HEK293 (cell line): ENCODE data around the gene FYB1.

Experiments
- CTCF ChIA-PET: fragments of 350-600 bp; formaldehyde crosslinking; extraction: SDS; loops from one replicate; lab custom pipeline; 2021; ENCODE audit warnings: antibody characterized with exemption; lab: Yijun Ruan, JAX
- POLR2A ChIA-PET: fragments of 300-600 bp; formaldehyde crosslinking; extraction: SDS; loops from one replicate; lab custom pipeline; 2020; ENCODE audit warnings: antibody characterized with exemption, inconsistent platforms; lab: Yijun Ruan, JAX
- H3K27ac ChIP-seq: fragments of 200-500 bp; sonication (Bioruptor generic); 2 replicates; pipeline ENCODE4 v1.5.1; 2014; ENCODE audit warnings: low read depth, low read length, control low read depth, inconsistent platforms; ENCODE audit errors: extremely low read depth
- H3K36me3 ChIP-seq, 2 experiments: fragments of 200-500 bp in 1 of 2; sonication (Bioruptor generic) in 1 of 2; 1 replicate in 1 of 2; 2 replicates in 1 of 2; pipeline ENCODE4 v1.5.1; 2014 to 2017; ENCODE audit warnings: inconsistent platforms in 2 of 2, low read length in 2 of 2; ENCODE audit not compliant: control insufficient read depth in 2 of 2, insufficient read depth in 1 of 2
- H3K4me1 ChIP-seq: fragments of 200-500 bp; sonication (Bioruptor generic); 2 replicates; pipeline ENCODE4 v1.5.1; 2014; ENCODE audit warnings: mild to moderate bottlenecking, low read length, inconsistent platforms; ENCODE audit not compliant: control insufficient read depth, insufficient read depth
- H3K4me3 ChIP-seq: 2 replicates; pipeline ENCODE4 v1.5.1; 2011; ENCODE audit warnings: low read depth, mild to moderate bottlenecking, control low read depth, low read length, moderate library complexity
- H3K9me3 ChIP-seq: fragments of 200-500 bp; sonication (Bioruptor generic); 2 replicates; pipeline ENCODE4 v1.5.1; 2014; ENCODE audit warnings: low read depth, low read length, inconsistent platforms; ENCODE audit not compliant: control insufficient read depth, insufficient read depth
- HOXD13 ChIP-seq: sonication (generic); formaldehyde crosslinking; IDR thresholded peaks from 2 replicates; pipeline ENCODE4 v1.8.0; 2022; ENCODE audit warnings: missing genetic modification reagents, borderline replicate concordance
- PRDM6 ChIP-seq: fragments of 450-650 bp; formaldehyde crosslinking; IDR thresholded peaks from 2 replicates; pipeline ENCODE4 v1.5.1; 2017; ENCODE audit warnings: missing biosample characterization, missing genetic modification characterization
- RBAK ChIP-seq: fragments of 450-650 bp; formaldehyde crosslinking; IDR thresholded peaks from 2 replicates; pipeline ENCODE4 v1.5.1; 2016; ENCODE audit warnings: missing biosample characterization, missing genetic modification characterization
- SCRT1 ChIP-seq: fragments of 450-650 bp; formaldehyde crosslinking; IDR thresholded peaks from 2 replicates; pipeline ENCODE4 v1.5.1; 2016; ENCODE audit warnings: missing biosample characterization, missing genetic modification characterization, borderline replicate concordance
- SP2 ChIP-seq: fragments of 450-650 bp; formaldehyde crosslinking; IDR thresholded peaks from 2 replicates; pipeline ENCODE4 v1.5.1; 2016; ENCODE audit warnings: missing biosample characterization, missing genetic modification characterization
- YY1 ChIP-seq: fragments of 450-650 bp; formaldehyde crosslinking; IDR thresholded peaks from 2 replicates; pipeline ENCODE4 v1.5.1; 2018; ENCODE audit warnings: missing biosample characterization, missing genetic modification characterization
- ZNF138 ChIP-seq: fragments of 450-650 bp; formaldehyde crosslinking; IDR thresholded peaks from 2 replicates; pipeline ENCODE4 v1.5.1; 2016; ENCODE audit warnings: missing biosample characterization, missing genetic modification characterization, borderline replicate concordance
- ZNF146 ChIP-seq: fragments of 450-650 bp; formaldehyde crosslinking; IDR thresholded peaks from 2 replicates; pipeline ENCODE4 v1.5.1; 2016; ENCODE audit warnings: missing biosample characterization, missing genetic modification characterization
- ZNF2 ChIP-seq: fragments of 450-650 bp; formaldehyde crosslinking; IDR thresholded peaks from 2 replicates; pipeline ENCODE4 v1.5.1; 2016; ENCODE audit warnings: missing biosample characterization, missing genetic modification characterization
- ZNF211 ChIP-seq: fragments of 450-650 bp; formaldehyde crosslinking; IDR thresholded peaks from 2 replicates; pipeline ENCODE4 v1.5.1; 2016; ENCODE audit warnings: low read depth, missing biosample characterization, missing genetic modification characterization
- ZNF23 ChIP-seq: fragments of 450-650 bp; formaldehyde crosslinking; IDR thresholded peaks from 2 replicates; pipeline ENCODE4 v1.5.1; 2016; ENCODE audit warnings: missing biosample characterization, missing genetic modification characterization, borderline replicate concordance
- ZNF266 ChIP-seq: fragments of 450-650 bp; formaldehyde crosslinking; IDR thresholded peaks from 2 replicates; pipeline ENCODE4 v1.5.1; 2016; ENCODE audit warnings: missing biosample characterization, missing genetic modification characterization, low read depth
- ZNF37A ChIP-seq: fragments of 450-650 bp; IDR thresholded peaks from 2 replicates; pipeline ENCODE4 v1.5.1; 2018; ENCODE audit warnings: missing biosample characterization, missing genetic modification characterization
- ZNF423 ChIP-seq: fragments of 450-650 bp; formaldehyde crosslinking; IDR thresholded peaks from 2 replicates; pipeline ENCODE4 v1.5.1; 2016; ENCODE audit warnings: missing biosample characterization, missing genetic modification characterization
- ZNF426 ChIP-seq: fragments of 450-650 bp; formaldehyde crosslinking; IDR thresholded peaks from 2 replicates; pipeline ENCODE4 v1.5.1; 2017; ENCODE audit warnings: missing biosample characterization, missing genetic modification characterization, mild to moderate bottlenecking, inconsistent platforms, moderate library complexity
- ZNF645 ChIP-seq: fragments of 450-650 bp; formaldehyde crosslinking; IDR thresholded peaks from 2 replicates; pipeline ENCODE4; 2016; ENCODE audit warnings: missing biosample characterization, missing genetic modification characterization
- ZNF692 ChIP-seq: fragments of 450-650 bp; formaldehyde crosslinking; IDR thresholded peaks from 2 replicates; pipeline ENCODE4 v1.5.1; 2016; ENCODE audit warnings: missing biosample characterization, missing genetic modification characterization
- ZNF701 ChIP-seq: fragments of 450-650 bp; formaldehyde crosslinking; IDR thresholded peaks from 2 replicates; pipeline ENCODE4 v1.5.1; 2016; ENCODE audit warnings: missing biosample characterization, missing genetic modification characterization
- ZNF707 ChIP-seq: fragments of 450-650 bp; formaldehyde crosslinking; IDR thresholded peaks from 2 replicates; pipeline ENCODE4 v1.5.1; 2016; ENCODE audit warnings: missing biosample characterization, missing genetic modification characterization
- ZNF837 ChIP-seq: fragments of 450-650 bp; formaldehyde crosslinking; IDR thresholded peaks from 2 replicates; pipeline ENCODE4 v1.5.1; 2016; ENCODE audit warnings: missing biosample characterization, missing genetic modification characterization
- ZSCAN4 ChIP-seq: fragments of 450-650 bp; formaldehyde crosslinking; IDR thresholded peaks from 2 replicates; pipeline ENCODE4 v1.5.1; 2017; ENCODE audit warnings: missing biosample characterization, missing genetic modification characterization
- ZSCAN5A ChIP-seq: fragments of 450-650 bp; formaldehyde crosslinking; IDR thresholded peaks from 2 replicates; pipeline ENCODE4 v1.5.1; 2016; ENCODE audit warnings: missing biosample characterization, missing genetic modification characterization
- TF ChIP-seq, protein P1 (sequence below): fragments of 450-650 bp; formaldehyde crosslinking; IDR thresholded peaks from 2 replicates; pipeline ENCODE4 v1.5.1; 2016; ENCODE audit warnings: missing biosample characterization, missing genetic modification characterization

FYB1 gene

DNA sequence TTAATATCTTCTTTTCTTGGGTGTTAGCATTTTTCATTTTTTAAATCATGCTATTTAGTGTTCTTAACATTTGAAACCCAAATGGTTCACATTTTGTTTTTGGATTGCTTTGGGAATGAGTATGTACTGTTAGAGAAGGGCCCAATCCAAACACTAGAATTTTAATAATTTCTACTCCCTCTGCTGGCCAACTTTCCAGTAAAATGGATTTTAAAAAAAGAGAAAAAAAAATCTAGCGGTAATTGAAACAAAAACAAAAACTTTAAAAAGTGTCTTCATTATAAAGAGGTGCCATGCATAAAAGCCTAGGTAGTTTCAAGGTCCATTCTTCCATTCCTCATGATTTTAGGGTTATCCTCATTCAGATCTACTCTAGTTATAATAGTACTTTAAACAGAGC is 113.0 kb downstream of the FYB1 start (continued):
- TF ChIP-seq HOXD13 (no peak), ZNF138 (no peak), ZNF23 (no peak)

- Histone ChIP-seq H3K27ac (no peak overlapping the region), H3K36me3 (no peaks in the 10 kb centered on the region), H3K9me3 (no peaks in the 10 kb centered on the region), H3K4me1 (no peaks in the 10 kb centered on the region), H3K4me3 (no peak overlapping the region)
- POLR2A ChIA-PET, result no interaction called here
- CTCF ChIA-PET, result interaction anchor here (0.5 to 4.6 kb wide), 2 partner anchors 24 to 465 kb away, joined by 3 to 21 read pairs; no protein-coding TSS in a partner anchor
- no peak for TF ChIP-seq ZNF426 (tag by site-specific recombination)
- TF ChIP-seq ZNF2 (tag by site-specific recombination), result no peak
- no peak for TF ChIP-seq ZNF645 (tag by site-specific recombination)
- TF ChIP-seq, protein P1, sequence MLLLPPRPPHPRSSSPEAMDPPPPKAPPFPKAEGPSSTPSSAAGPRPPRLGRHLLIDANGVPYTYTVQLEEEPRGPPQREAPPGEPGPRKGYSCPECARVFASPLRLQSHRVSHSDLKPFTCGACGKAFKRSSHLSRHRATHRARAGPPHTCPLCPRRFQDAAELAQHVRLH (tag by site-specific recombination), result no peak
- TF ChIP-seq ZNF692 (tag by site-specific recombination), result no peak
- TF ChIP-seq ZNF266 (tag by site-specific recombination), result no peak
- TF ChIP-seq ZSCAN4, result no peak
- TF ChIP-seq ZSCAN5A (tag by site-specific recombination), result no peak
- TF ChIP-seq PRDM6, result no peak
- no peak for TF ChIP-seq YY1 (tag by site-specific recombination)
- no peak for TF ChIP-seq ZNF423
- no peak for TF ChIP-seq ZNF37A (tag by site-specific recombination)
- TF ChIP-seq ZNF146, result no peak
- TF ChIP-seq ZNF707 (tag by site-specific recombination), result no peak
- TF ChIP-seq ZNF837 (tag by site-specific recombination), result no peak
- no peak for TF ChIP-seq SP2 (tag by site-specific recombination)
- no peak for TF ChIP-seq RBAK (tag by site-specific recombination)
- TF ChIP-seq SCRT1 (tag by site-specific recombination), result no peak
- no peak for TF ChIP-seq ZNF701
- TF ChIP-seq ZNF211 (tag by site-specific recombination), result no peak
Measured at GRCh38 chr5:39104221-39104620, 115.1 kb downstream of the FYB1 start.
